Endothelial cell of umbilical vein (primary cell): ENCODE data around the gene PPFIA1.

Experiments used
- CTCF ChIP-seq, 2 donors: IDR thresholded peaks; 1 replicate in 1 of 2; 2 replicates in 1 of 2; pipeline ENCODE4 v1.5.1; 2011; ENCODE audit warnings: low read length in 2 of 2, mild to moderate bottlenecking in 2 of 2, moderate library complexity in 2 of 2, control low read depth in 1 of 2, inconsistent platforms in 1 of 2, low read depth in 1 of 2; ENCODE audit not compliant: insufficient read depth in 1 of 2; ENCODE audit errors: extremely low read depth in 1 of 2
- MAX ChIP-seq: IDR thresholded peaks from 2 replicates; pipeline ENCODE4 v1.6.1; 2011; ENCODE audit not compliant: insufficient read depth, insufficient read length
- POLR2AphosphoS5 ChIP-seq: IDR thresholded peaks from 2 replicates; pipeline ENCODE4 v1.6.1; 2012; ENCODE audit warnings: low read depth, mild to moderate bottlenecking, control low read depth, low read length, moderate library complexity; ENCODE audit not compliant: insufficient read depth

- TF ChIP-seq CTCF (IDR thresholded peaks at IDR 0.05; ENCODE audit: extremely low read depth in 1 of 2, insufficient read depth in 1 of 2, low read depth in 1 of 2, low read length in 2 of 2) = no peak
- no peak for TF ChIP-seq POLR2AphosphoS5
- TF ChIP-seq MAX = no peak
These were observed 44.3 kb upstream of the PPFIA1 start for GRCh38 chr11:70226183-70226582.
